HG03066 (cell line): Measurements from ENCODE around the gene FAM131C.
"Not testable (repeated sequence)": the region's sequence is repeated elsewhere in the genome, so short reads cannot be mapped to it uniquely, and the experiment has no call there.

Source experiments
- ATAC-seq: cut with Tn5 transposase; IDR thresholded peaks from one replicate; pipeline ENCODE4 v1.9.1; 2021; ENCODE audit warnings: low read depth; ENCODE audit not compliant: unreplicated experiment

FAM131C gene

GRCh38 chr1:16042096-16042495 is 31.4 kb downstream of the FAM131C start:
- no peak for ATAC-seq

- ATAC-seq: no peak
Measured at GRCh38 chr1:16041200-16041599, 32.3 kb downstream of the FAM131C start.

GRCh38 chr1:16039871-16040270 is 33.6 kb downstream of the FAM131C start:
- ATAC-seq: not testable (repeated sequence)

GRCh38 chr1:16038620-16038912 is 34.9 kb downstream of the FAM131C start:
- no peak for ATAC-seq

- not testable (repeated sequence) for ATAC-seq
Measured at GRCh38 chr1:16036461-16036860, 37.0 kb downstream of the FAM131C start.

GRCh38 chr1:16033103-16033632 is 40.3 kb downstream of the FAM131C start:
- not testable (repeated sequence) for ATAC-seq

GRCh38 chr1:16032388-16033102 is 40.9 kb downstream of the FAM131C start:
- ATAC-seq: no peak

GRCh38 chr1:16031551-16031950 is 41.9 kb downstream of the FAM131C start:
- no peak for ATAC-seq

GRCh38 chr1:16029288-16029687 is 44.2 kb downstream of the FAM131C start:
- ATAC-seq: no peak

GRCh38 chr1:16029003-16029268 is 44.5 kb downstream of the FAM131C start:
- ATAC-seq: not testable (repeated sequence)

GRCh38 chr1:16028237-16029002 is 45.0 kb downstream of the FAM131C start:
- no peak for ATAC-seq

GRCh38 chr1:16026723-16027484 is 46.5 kb downstream of the FAM131C start:
- no peak for ATAC-seq

- ATAC-seq: not testable (repeated sequence)
Measured at GRCh38 chr1:16026302-16026701, 47.1 kb downstream of the FAM131C start.

- ATAC-seq: no peak
Measured at GRCh38 chr1:16023050-16023653, 50.3 kb downstream of the FAM131C start.

- no peak for ATAC-seq
Measured at GRCh38 chr1:16022393-16022792, 51.1 kb downstream of the FAM131C start.

GRCh38 chr1:16021681-16022080 is 51.8 kb downstream of the FAM131C start, which contains the start of gene CLCNKA:
Gene CLCNKA (plus strand): TSS chr1:16022036. CDS start chr1:16022620, 584 bp downstream.
- no peak for ATAC-seq

- not testable (repeated sequence) for ATAC-seq
Measured at GRCh38 chr1:16020878-16021277, 52.6 kb downstream of the FAM131C start.

GRCh38 chr1:16020325-16020724 is 53.1 kb downstream of the FAM131C start:
- ATAC-seq: no peak

GRCh38 chr1:16019644-16020277 is 53.7 kb downstream of the FAM131C start:
- no peak for ATAC-seq
